ENCODE data around the gene TBX3.

Gene TBX3

GRCh38 chr12:114666746-114667668 lies 17.0 kb downstream of the TBX3 start:
- no peak for TF ChIP-seq CTCF (IDR thresholded peaks at IDR 0.05; ENCODE audit: borderline replicate concordance, insufficient read depth, low read depth, low read length)
- H3K4me3 ChIP-seq (ENCODE audit: low read depth, low read length): no peak overlapping the region

GRCh38 chr12:114665411-114666260 lies 18.3 kb downstream of the TBX3 start:
- TF ChIP-seq CTCF (IDR thresholded peaks at IDR 0.05; ENCODE audit: borderline replicate concordance, insufficient read depth, low read depth, low read length): no peak
- H3K4me3 ChIP-seq (ENCODE audit: low read depth, low read length): no peak overlapping the region

- no peak overlapping the region for H3K4me3 ChIP-seq (ENCODE audit: low read depth, low read length)
- TF ChIP-seq CTCF (IDR thresholded peaks at IDR 0.05; ENCODE audit: borderline replicate concordance, insufficient read depth, low read depth, low read length): no peak
These were observed 19.2 kb downstream of the TBX3 start for GRCh38 chr12:114664651-114665320.

GRCh38 chr12:114662512-114663177 lies 21.3 kb downstream of the TBX3 start:
- peak; percentile 79 for TF ChIP-seq CTCF (IDR thresholded peaks at IDR 0.05; ENCODE audit: borderline replicate concordance, insufficient read depth, low read depth, low read length)
- no peak overlapping the region for H3K4me3 ChIP-seq (ENCODE audit: low read depth, low read length)

GRCh38 chr12:114661245-114661644 lies 22.7 kb downstream of the TBX3 start:
- no peak for TF ChIP-seq CTCF (IDR thresholded peaks at IDR 0.05; ENCODE audit: borderline replicate concordance, insufficient read depth, low read depth, low read length)
- H3K4me3 ChIP-seq (ENCODE audit: low read depth, low read length): no peak overlapping the region

GRCh38 chr12:114659084-114659483 lies 24.9 kb downstream of the TBX3 start:
- H3K4me3 ChIP-seq (ENCODE audit: low read depth, low read length): no peak overlapping the region
- no peak for TF ChIP-seq CTCF (IDR thresholded peaks at IDR 0.05; ENCODE audit: borderline replicate concordance, insufficient read depth, low read depth, low read length)
